ENCODE measurements around the gene IPO9.

IPO9 gene

DNA sequence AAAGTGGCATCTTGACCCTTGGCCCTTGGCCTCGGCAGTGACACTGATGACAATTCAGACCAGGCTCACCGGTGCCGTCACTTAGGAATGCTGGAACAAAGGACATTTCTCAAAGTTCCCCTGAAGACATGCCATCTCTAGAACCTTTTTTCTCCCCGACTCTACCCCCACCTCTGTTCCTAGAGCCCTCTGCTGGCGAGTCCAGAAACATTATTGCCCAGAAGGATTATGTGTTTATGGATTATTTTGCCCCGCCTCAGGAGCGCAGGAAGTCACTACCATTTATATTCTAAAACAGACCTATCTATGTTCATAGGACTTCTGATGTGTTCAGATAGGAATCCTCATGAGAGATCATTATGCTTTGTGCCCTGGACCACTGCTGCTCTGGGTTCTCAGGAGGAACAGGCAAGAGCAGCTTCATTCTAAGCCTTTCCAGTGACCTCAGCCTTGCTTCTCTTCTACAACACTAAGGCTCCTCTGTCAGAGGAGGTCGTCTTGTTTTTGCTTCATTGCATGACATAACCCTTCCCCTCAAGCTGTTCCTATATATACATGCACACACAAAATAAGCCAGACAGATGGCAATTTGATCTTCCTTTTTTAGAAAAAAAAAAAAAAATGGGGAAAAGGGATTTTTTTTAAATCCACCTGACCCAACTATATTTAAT, 47.3 kb downstream of the IPO9 start:
- no peak for DNase-seq (ENCODE audit: low spot score)
- TF ChIP-seq, protein P1, sequence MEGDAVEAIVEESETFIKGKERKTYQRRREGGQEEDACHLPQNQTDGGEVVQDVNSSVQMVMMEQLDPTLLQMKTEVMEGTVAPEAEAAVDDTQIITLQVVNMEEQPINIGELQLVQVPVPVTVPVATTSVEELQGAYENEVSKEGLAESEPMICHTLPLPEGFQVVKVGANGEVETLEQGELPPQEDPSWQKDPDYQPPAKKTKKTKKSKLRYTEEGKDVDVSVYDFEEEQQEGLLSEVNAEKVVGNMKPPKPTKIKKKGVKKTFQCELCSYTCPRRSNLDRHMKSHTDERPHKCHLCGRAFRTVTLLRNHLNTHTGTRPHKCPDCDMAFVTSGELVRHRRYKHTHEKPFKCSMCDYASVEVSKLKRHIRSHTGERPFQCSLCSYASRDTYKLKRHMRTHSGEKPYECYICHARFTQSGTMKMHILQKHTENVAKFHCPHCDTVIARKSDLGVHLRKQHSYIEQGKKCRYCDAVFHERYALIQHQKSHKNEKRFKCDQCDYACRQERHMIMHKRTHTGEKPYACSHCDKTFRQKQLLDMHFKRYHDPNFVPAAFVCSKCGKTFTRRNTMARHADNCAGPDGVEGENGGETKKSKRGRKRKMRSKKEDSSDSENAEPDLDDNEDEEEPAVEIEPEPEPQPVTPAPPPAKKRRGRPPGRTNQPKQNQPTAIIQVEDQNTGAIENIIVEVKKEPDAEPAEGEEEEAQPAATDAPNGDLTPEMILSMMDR (IDR thresholded peaks at IDR 0.05; ENCODE audit: borderline replicate concordance, control extremely low read depth, extremely low read depth, insufficient read depth, missing control alignments): no peak
- in situ Hi-C loops (cut with MboI; ENCODE audit: low sequenced_read_pairs, unreplicated experiment): loop anchor here (25.0 kb wide), 1 partner anchor 236 kb away; the partner anchor contains the start of gene GPR37L1

DNA sequence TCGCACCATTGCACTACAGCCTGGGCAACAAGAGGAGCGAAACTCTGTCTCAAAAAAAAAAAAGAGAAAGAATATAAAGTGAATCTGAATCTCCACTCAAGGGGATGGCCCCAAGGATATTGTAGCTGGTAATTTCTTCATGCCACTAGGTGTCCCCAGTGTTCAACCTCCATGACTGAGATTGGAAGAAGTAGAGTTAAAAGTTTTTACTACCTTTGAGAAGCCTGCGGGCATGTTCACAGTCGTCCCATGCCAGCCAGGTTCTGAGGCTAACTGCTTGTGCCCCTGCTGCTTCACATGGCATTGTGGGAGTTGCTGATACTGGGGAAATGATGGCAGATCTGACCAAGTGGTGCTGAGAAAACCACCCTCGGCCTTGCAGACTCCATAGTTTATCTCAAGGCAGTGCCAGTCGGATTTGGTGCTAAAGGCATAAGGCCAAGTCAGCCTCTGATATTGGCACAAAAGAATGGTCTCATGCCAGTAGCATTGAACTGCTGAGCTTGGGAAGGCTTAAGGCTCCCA, 49.0 kb downstream of the IPO9 start:
- peak; percentile 48 for DNase-seq (ENCODE audit: low spot score)
- in situ Hi-C loops (cut with MboI; ENCODE audit: low sequenced_read_pairs, unreplicated experiment): loop anchor here (25.0 kb wide), 1 partner anchor 234 kb away; the partner anchor contains the start of gene GPR37L1
- TF ChIP-seq, protein P1 (IDR thresholded peaks at IDR 0.05; ENCODE audit: borderline replicate concordance, control extremely low read depth, extremely low read depth, insufficient read depth, missing control alignments): peak; percentile 38

DNA sequence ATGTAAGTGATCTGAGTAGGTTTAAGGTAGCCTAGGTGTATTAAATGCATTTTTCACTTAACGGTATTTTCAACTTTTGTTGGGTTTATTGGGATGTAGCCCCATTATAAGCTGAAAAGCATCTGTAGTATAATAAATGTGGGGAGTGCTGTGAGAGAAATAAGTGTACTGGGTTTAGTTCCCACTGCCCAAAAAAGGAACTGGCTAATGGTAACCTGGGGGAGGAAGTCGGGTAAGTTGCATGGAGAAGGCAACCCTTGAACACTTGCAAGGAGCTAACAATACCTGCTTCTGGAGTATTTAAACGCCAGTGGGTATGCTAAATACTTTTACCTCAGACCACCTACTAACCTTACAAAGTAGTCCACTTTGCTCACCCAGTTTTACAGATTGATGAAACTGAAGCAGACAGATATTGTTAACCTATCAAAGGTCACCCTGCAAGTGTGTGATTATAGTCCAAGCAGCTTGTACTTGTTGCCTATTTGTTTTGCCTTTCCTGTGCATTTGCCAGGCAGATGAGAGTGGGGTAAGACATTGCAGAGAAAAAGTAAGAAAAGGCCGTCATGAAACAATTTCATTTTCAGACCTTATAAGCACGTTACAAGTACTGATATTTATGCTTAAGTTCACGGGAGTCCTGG, 52.1 kb downstream of the IPO9 start:
- in situ Hi-C loops (cut with MboI; ENCODE audit: low sequenced_read_pairs, unreplicated experiment): loop anchor here (25.0 kb wide), 1 partner anchor 231 kb away; the partner anchor contains the start of gene GPR37L1
- TF ChIP-seq, protein P1 (IDR thresholded peaks at IDR 0.05; ENCODE audit: borderline replicate concordance, control extremely low read depth, extremely low read depth, insufficient read depth, missing control alignments): no peak
- DNase-seq (ENCODE audit: low spot score): no peak

DNA sequence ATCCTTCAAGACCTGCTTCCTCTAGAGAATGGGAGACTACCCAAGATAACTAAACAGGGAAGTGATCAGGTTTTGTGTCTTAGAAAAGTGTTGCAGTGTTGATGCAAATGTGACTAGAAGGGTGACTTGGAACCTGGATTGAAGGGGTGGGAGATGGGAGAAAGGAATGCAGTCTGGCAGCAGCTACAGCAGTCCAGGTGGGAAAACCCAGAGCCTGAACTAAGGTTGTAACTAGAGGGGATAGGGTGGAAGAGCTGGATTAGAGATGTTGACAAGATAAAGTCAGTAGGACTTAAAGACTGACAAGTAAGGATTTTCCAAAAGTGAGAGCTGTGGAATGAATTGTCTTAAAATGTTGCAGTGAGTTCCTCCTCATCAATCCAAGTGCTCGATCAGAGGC, 52.7 kb downstream of the IPO9 start:
- DNase-seq (ENCODE audit: low spot score): no peak
- in situ Hi-C loops (cut with MboI; ENCODE audit: low sequenced_read_pairs, unreplicated experiment): loop anchor here (25.0 kb wide), 1 partner anchor 231 kb away; the partner anchor contains the start of gene GPR37L1
- TF ChIP-seq, protein P1 (IDR thresholded peaks at IDR 0.05; ENCODE audit: borderline replicate concordance, control extremely low read depth, extremely low read depth, insufficient read depth, missing control alignments): no peak

- TF ChIP-seq, protein P1 (IDR thresholded peaks at IDR 0.05; ENCODE audit: borderline replicate concordance, control extremely low read depth, extremely low read depth, insufficient read depth, missing control alignments): no peak
- in situ Hi-C loops (cut with MboI; ENCODE audit: low sequenced_read_pairs, unreplicated experiment): loop anchor here (25.0 kb wide), 1 partner anchor 230 kb away; the partner anchor contains the start of gene GPR37L1
- DNase-seq (ENCODE audit: low spot score): peak; percentile 34
These were observed 53.7 kb downstream of the IPO9 start for GRCh38 chr1:201882665-201883132.

- TF ChIP-seq, protein P1 (IDR thresholded peaks at IDR 0.05; ENCODE audit: borderline replicate concordance, control extremely low read depth, extremely low read depth, insufficient read depth, missing control alignments): no peak
- in situ Hi-C loops (cut with MboI; ENCODE audit: low sequenced_read_pairs, unreplicated experiment): loop anchor here (25.0 kb wide), 1 partner anchor 229 kb away; the partner anchor contains the start of gene GPR37L1
- DNase-seq (ENCODE audit: low spot score): no peak
These were observed 54.3 kb downstream of the IPO9 start for GRCh38 chr1:201883266-201883665.
